Lower lobe of right lung (tissue), 2 donors: ENCODE results near the gene RSPH6A. TPM values are rescaled to one million over a fixed set of nuclear protein-coding genes. Genes with fewer than 3 reads are reported as not detected.
A peak's percentile ranks its signal among the peaks of the same experiment; 100 is the strongest.
"Not testable (repeated sequence)": the region's sequence is repeated elsewhere in the genome, so short reads cannot be mapped to it uniquely, and the experiment has no call there.

ENCODE experiments used
- ATAC-seq, 2 donors: fragments of 200-7000 bp; cut with Tn5 transposase; one replicate each; pipeline ENCODE4 v1.9.1; 2020 to 2022; ENCODE audit warnings: mild to moderate bottlenecking in 2 of 2, moderate library complexity in 2 of 2
- DNase-seq: peaks from one replicate; pipeline ENCODE4 v3.0.0-alpha.2; 2020
- H3K27ac ChIP-seq: fragments of 200-600 bp; one replicate; pipeline ENCODE4 v1.8.0; 2022
- H3K27me3 ChIP-seq: fragments of 200-600 bp; one replicate; pipeline ENCODE4 v1.8.0; 2022; ENCODE audit warnings: low read depth
- H3K36me3 ChIP-seq: fragments of 200-600 bp; one replicate; pipeline ENCODE4 v1.8.0; 2022; ENCODE audit warnings: mild to moderate bottlenecking
- H3K4me1 ChIP-seq: fragments of 200-600 bp; one replicate; pipeline ENCODE4 v1.8.0; 2022
- H3K4me3 ChIP-seq: fragments of 200-600 bp; one replicate; pipeline ENCODE4 v1.8.0; 2022; ENCODE audit warnings: mild to moderate bottlenecking
- H3K9me3 ChIP-seq: fragments of 200-600 bp; one replicate; pipeline ENCODE4 v1.8.0; 2022
- CTCF ChIP-seq: fragments of 200-600 bp; IDR thresholded peaks from one replicate; pipeline ENCODE4 v1.8.0; 2022; ENCODE audit warnings: antibody characterized with exemption, mild to moderate bottlenecking
- intact Hi-C: fragments of 100-400 bp; cut with DNase I; formaldehyde crosslinking; loops from one replicate; pipeline ENCODE4 v1.11.0; 2022
- total RNA-seq: library from RNA; stranded (reverse); fragmentation: NEBNext Ultra II Directional; extraction: Animal tissue kit (Norgen Biotek cat#: 25700); gene quantifications from one replicate; pipeline ENCODE4 v1.2.1, GENCODE V29; 2021
- donor health status: DM: no; HTN: yes; CAD: no; lungs with severe emphysema.

Gene RSPH6A
- total RNA-seq, 1 donor from 2014 or later = 0.21 TPM

DNA sequence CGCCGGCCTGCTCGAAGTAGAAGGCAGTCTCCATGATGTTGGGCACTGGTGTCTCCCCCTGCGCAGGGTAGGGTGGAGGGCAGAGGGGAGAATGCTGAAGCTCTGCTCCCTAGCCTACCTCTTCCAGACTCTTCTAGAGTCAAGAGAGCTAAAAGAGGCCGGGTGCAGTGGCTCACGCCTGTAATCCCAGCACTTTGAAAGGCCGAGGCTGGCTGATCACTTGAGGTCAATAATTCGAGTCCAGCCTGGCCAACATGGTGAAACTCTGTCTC lies 10.2 kb downstream of the RSPH6A start:
- Histone ChIP-seq H3K4me1 (peaks cover 3% of the 10 kb centered on the region), H3K27ac (no peak overlapping the region), H3K4me3 (no peak overlapping the region), H3K27me3 (no peaks in the 10 kb centered on the region), H3K9me3 (no peaks in the 10 kb centered on the region), H3K36me3 (no peaks in the 10 kb centered on the region)
- no peak for TF ChIP-seq CTCF
- ATAC-seq = no peak
- intact Hi-C loops = no loop called here
- DNase-seq = no peak

- Histone ChIP-seq H3K9me3 (no peaks in the 10 kb centered on the region), H3K27ac (no peak overlapping the region), H3K36me3 (no peaks in the 10 kb centered on the region), H3K4me1 (peaks cover 1% of the 10 kb centered on the region), H3K27me3 (no peaks in the 10 kb centered on the region), H3K4me3 (no peak overlapping the region)
- no peak for DNase-seq
- intact Hi-C loops = no loop called here
- no peak for ATAC-seq
- no peak for TF ChIP-seq CTCF
These were observed 10.8 kb downstream of the RSPH6A start for GRCh38 chr19:45804140-45804958.

DNA sequence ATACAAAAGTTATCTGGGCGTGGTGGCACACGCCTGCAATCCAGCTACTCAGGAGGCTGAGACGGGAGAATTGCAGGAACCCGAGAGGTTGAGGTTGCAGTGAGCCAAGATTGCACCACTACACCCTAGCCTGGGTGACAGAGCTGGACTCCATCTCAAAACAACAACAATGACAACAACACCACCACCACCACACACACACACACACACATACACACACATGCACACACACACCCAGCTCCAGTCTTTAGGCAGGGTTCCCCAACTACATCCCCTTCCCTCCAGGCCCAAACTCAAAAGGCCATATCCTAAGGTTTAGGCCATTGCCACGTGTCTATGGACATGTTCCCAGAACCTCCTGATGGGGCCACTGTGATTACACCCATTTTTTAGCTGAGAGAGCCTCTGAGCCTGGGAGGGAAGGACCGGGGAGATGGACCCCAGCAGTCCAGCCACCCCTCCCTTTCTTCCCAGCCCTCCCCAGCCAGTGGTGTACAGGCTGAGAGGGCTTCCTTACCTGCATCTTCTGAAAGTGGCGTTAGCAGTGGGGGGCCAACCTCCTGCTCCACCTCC lies 13.4 kb downstream of the RSPH6A start:
- no peak overlapping the region for H3K27ac ChIP-seq
- TF ChIP-seq CTCF = no peak
- peaks cover 9% of the 10 kb centered on the region for H3K4me1 ChIP-seq
- DNase-seq = no peak
- H3K9me3 ChIP-seq = no peaks in the 10 kb centered on the region
- no peak for ATAC-seq
- no peak overlapping the region for H3K4me3 ChIP-seq
- H3K36me3 ChIP-seq = no peaks in the 10 kb centered on the region
- peaks cover 4% of the 10 kb centered on the region for H3K27me3 ChIP-seq
- intact Hi-C loops = no loop called here

DNA sequence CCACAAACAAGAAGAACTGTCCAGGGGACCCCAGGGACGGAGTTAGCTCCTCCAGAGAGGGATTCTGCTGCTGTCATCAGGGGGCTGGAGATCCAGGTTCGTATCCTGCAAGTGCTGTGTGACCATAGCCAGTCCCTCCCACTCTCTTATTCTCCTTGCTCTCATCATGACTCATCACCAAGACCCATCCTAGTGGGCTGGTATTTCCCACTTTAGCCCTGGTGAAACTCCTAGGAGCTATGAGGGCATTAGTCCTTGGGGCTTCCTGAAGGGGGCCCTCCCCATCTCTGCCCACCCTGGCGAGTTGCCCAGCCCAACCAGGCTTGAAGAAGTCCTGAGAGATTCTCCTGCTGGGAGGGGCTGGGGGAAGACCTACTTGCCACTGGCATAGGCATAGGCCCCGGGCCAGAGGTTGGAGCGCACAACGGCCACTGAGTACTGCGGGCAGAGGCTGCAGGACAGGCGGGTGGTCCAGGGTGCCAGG lies 15.0 kb downstream of the RSPH6A start:
- TF ChIP-seq CTCF = no peak
- H3K36me3 ChIP-seq = no peaks in the 10 kb centered on the region
- DNase-seq (no peak), ATAC-seq (peak in 1 of 2 donors; percentile 12)
- no peak overlapping the region for H3K27ac ChIP-seq
- peaks cover 9% of the 10 kb centered on the region for H3K4me1 ChIP-seq
- H3K27me3 ChIP-seq = peaks cover 5% of the 10 kb centered on the region
- H3K4me3 ChIP-seq = no peak overlapping the region
- no peaks in the 10 kb centered on the region for H3K9me3 ChIP-seq
- intact Hi-C loops = no loop called here

DNA sequence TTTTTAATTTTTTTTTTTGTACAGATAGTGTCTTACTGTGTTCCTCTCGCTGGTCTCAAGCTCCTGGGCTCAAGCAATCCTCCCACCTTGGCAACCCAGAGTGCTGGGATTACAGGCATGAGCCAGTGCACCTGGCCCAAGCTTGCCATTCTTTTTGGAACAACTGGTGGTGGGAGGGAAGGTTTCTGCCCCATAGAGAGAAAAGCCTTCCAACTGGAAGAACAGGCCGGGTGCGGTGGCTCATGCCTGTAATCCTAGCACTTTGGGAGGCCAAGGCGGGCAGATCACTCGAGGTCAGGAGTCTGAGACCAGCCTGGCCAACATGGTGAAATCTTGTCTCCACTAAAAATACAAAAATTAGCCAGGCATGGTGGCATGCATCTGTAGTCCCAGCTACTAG lies 15.6 kb downstream of the RSPH6A start:
- intact Hi-C loops, DNase-seq, H3K4me1 ChIP-seq, H3K4me3 ChIP-seq, H3K27ac ChIP-seq, H3K36me3 ChIP-seq, H3K9me3 ChIP-seq, H3K27me3 ChIP-seq: not testable (repeated sequence)
- peak in 1 of 2 donors; percentile 4 for ATAC-seq

- TF ChIP-seq CTCF = peak; percentile 95
- ATAC-seq (peak; percentile 82 to 89), DNase-seq (peak; percentile 67)
- Histone ChIP-seq H3K27me3 (peaks cover 5% of the 10 kb centered on the region), H3K4me3 (no peak overlapping the region), H3K36me3 (no peaks in the 10 kb centered on the region), H3K9me3 (no peaks in the 10 kb centered on the region), H3K27ac (no peak overlapping the region), H3K4me1 (peaks cover 9% of the 10 kb centered on the region)
- intact Hi-C loops = no loop called here
These were observed 16.1 kb downstream of the RSPH6A start for GRCh38 chr19:45798995-45799517.
